Stimulated activated CD8-positive, alpha-beta memory T cell treated with anti-CD3 and anti-CD28 coated beads, Interleukin-7, amount 100 ng/mL, for 24 hours (primary cell): ENCODE results near the gene E2F1.

Experiments used
- DNase-seq: peaks from one replicate; pipeline ENCODE4 v3.0.0-alpha.2; 2020; ENCODE audit warnings: low read depth

The E2F1 gene

GRCh38 chr20:33687370-33687915 is 1.3 kb upstream of the E2F1 start:
- no peak for DNase-seq

- no peak for DNase-seq
Observed at GRCh38 chr20:33686984-33687366, 790 bp upstream of the E2F1 start.

DNA sequence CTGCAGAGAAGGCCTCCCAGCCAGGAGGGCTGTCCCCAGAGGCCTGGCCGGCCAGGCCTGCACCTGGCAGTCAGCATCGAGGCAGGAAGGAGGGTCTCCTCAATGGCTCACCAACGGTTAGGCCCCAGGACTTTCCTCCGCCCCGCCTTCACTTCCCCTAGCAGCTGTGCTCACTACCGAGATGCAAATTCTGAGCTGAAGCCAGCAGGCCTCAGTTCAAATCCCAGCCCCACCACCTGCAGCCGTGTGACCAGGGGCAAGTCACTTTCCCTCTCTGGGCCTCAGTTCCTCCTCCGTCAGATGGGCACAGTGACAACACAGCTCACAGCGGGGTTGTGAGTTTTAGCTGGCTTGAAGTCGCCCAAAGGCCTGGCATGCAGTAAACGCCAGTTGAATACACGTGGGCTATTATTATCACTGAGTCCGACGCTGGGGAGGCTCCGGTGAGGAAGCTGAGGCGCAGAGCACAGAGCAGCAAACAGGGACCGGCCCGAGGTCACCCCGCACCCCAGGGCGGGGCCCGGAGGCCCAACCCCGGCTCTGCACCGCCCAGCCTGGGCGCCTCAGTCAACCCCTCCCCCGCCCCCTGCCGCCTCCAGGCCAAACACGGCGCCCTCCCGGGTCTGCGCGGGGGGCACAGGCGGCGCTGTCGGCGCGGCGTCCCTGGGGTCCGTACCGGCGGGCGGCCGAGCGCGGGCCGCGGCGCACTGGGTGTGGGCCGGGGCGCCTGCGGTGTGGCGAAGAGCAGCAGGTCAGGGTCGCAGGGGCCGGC is 671 bp downstream of the E2F1 start:
- no peak for DNase-seq

DNA sequence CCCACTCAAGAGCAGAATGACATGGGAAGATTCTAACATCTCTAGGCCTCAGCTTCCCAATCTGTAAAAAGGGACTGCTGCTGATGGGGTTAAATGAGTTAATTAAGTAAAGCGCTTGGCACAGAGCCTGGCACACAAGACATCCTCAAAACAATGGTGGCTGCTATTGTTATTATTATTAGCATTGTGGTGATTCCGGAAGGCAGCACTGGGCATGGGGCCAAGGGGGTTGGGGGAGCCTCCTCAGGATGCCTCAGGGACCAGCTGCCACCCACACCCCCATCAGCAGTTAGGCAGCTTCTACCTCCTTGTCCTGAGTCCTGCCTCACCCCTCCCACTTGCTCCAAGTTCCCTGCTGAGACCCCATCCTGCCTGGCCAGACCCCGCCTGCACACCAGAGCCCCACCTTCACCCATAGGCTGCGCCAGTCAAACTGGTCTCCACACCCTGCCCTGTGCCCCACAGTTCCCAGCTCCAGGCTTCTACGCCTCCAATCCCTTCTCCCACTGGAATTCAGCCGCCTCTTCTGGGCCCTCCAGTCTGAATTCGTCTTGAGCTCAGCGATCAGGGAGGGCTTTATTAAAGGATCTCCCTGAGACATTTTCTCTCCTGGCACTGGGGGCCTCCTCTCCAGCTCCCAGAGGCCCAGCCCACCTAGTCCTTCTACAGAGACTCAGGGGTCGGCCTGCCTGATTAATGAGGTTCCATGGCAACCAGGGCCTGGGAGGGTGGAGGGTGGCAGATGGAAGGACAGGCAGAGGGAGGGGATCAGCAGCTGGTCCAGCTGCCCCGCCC is 1.5 kb downstream of the E2F1 start:
- no peak for DNase-seq

- DNase-seq = no peak
Observed at GRCh38 chr20:33681728-33682353, 4.3 kb downstream of the E2F1 start.

- no peak for DNase-seq
Observed at GRCh38 chr20:33681288-33681687, 4.9 kb downstream of the E2F1 start.

- no peak for DNase-seq
Observed at GRCh38 chr20:33680686-33681085, 5.5 kb downstream of the E2F1 start.

- no peak for DNase-seq
Observed at GRCh38 chr20:33679758-33680485, 6.3 kb downstream of the E2F1 start.

- no peak for DNase-seq
Observed at GRCh38 chr20:33677991-33678702, 8.0 kb downstream of the E2F1 start.

- DNase-seq = no peak
Observed at GRCh38 chr20:33676652-33677645, 9.2 kb downstream of the E2F1 start.

DNA sequence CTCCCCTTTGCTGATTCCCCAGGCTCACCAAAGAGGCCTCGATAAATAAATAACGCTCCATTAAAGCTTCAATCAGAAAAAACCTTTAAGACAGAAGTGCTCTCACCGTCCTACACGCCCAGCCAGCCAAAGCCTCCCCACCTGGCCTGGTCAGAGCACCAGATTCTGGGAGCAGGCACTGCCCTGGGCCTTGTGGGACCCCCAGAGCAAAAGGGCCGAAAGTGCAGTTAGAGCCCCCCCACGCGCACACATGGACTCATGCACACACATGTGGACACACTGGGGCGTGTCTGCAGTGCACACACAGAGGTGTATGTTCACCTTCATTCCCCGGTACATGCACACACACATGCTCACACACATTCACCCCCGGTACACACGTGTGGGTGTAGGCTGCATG is 10.1 kb downstream of the E2F1 start:
- DNase-seq = no peak

GRCh38 chr20:33675136-33675959 is 10.8 kb downstream of the E2F1 start:
- no peak for DNase-seq

- DNase-seq = no peak
Observed at GRCh38 chr20:33674294-33675135, 11.7 kb downstream of the E2F1 start, which contains the start of gene NECAB3. NECAB3 (minus strand) TSS chr20:33674428; CDS start chr20:33674352, 76 bp downstream.

GRCh38 chr20:33673410-33674293 is 12.5 kb downstream of the E2F1 start:
- no peak for DNase-seq

GRCh38 chr20:33673114-33673409 is 13.1 kb downstream of the E2F1 start:
- DNase-seq = no peak

DNA sequence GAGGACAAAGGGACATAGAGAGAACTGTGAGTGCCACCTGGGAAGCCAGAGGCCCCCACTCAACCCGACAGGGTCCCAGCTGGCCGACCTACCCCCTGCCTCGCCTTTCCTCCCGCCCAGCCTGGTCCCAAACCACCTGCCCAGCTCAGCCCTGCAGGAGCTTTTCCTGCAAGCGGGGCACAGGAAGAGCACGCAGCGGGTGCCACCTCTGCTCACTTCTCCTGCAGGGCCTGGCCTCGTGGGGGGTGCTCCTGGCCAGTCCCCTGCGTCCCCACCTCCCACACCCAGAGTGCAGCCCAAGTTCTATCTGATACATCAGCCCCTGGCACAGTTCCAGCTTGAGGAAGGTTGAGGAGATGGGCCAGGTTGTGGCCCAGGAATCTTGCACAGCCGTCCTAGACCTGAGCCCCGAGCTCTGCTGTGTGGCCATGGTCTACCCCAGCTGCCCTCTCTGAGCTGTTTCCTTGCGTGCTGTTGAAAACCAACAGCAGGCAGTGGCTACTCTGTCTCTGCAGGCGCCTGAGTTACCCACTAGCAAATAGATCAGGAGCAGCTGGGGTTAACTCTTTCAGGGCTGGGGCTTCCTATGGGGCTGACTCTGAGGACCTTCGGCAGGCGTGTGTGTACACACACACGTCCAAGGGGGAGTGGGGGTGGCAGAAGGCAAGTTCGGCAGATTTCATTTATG is 13.6 kb downstream of the E2F1 start:
- DNase-seq = no peak
